ENCODE measurements around the gene PIGBOS1.

Gene PIGBOS1

DNA sequence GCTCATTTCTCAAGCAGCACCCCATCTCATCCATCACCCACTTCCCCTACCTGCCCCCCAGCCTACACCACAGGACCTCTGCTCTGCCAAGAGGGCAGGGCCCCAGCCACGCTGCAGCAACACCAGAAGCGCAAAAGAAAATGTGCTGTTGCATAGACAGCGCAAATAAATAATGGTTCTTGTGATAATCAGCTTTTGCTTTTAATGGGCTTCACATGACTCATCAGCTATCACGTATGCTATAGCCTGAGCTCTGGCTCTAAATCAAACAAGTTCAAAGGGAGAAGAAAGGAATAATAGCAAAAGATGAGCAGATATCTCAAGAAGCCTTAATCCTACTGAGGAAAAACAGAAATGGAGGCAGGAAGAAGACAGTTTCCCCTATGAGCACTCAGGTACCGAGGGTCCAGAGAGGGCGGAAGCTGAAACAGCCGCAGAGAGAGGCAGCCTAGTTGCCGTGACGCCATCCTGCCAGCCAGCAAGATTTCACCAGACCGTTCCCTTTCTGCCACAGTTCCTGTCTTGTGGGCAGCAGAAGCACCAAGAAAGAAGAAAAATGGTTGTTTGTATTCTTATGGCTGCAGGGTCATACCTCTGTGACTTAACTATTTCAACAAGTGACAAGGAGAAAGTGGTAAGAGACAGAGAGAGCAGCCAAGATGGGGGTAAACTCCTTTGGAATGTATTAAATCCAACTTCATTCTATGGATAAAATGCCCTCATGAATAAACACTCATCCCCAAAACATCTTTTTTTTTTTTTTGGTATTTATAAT, 51.3 kb downstream of the PIGBOS1 start:
- peak in 1 of 3 donors; percentile 37 for DNase-seq (ENCODE audit: low read depth in 3 of 3)
